HG02759 (cell line): ENCODE measurements around the gene ETV1.

Experiments
- ATAC-seq: cut with Tn5 transposase; IDR thresholded peaks from one replicate; pipeline ENCODE4 v1.9.1; 2021; ENCODE audit warnings: mild to moderate bottlenecking, moderate library complexity; ENCODE audit not compliant: unreplicated experiment

ETV1 gene

GRCh38 chr7:13987395-13987794 lies 2.1 kb downstream of the ETV1 start:
- ATAC-seq: no peak

GRCh38 chr7:13986208-13986607 lies 3.3 kb downstream of the ETV1 start:
- ATAC-seq: no peak

GRCh38 chr7:13984831-13985685 lies 4.4 kb downstream of the ETV1 start:
- no peak for ATAC-seq

GRCh38 chr7:13984061-13984460 lies 5.4 kb downstream of the ETV1 start:
- ATAC-seq: no peak

GRCh38 chr7:13982940-13983677 lies 6.4 kb downstream of the ETV1 start:
- no peak for ATAC-seq

GRCh38 chr7:13981070-13981469 lies 8.4 kb downstream of the ETV1 start:
- ATAC-seq: no peak

- no peak for ATAC-seq
Observed at GRCh38 chr7:13980474-13980873, 9.0 kb downstream of the ETV1 start.

GRCh38 chr7:13979671-13980435 lies 9.6 kb downstream of the ETV1 start:
- no peak for ATAC-seq

- no peak for ATAC-seq
Observed at GRCh38 chr7:13976594-13976993, 12.9 kb downstream of the ETV1 start.

- ATAC-seq: no peak
Observed at GRCh38 chr7:13965077-13965476, 24.4 kb downstream of the ETV1 start.

GRCh38 chr7:13963925-13964324 lies 25.5 kb downstream of the ETV1 start:
- no peak for ATAC-seq

- no peak for ATAC-seq
Observed at GRCh38 chr7:13955494-13955893, 34.0 kb downstream of the ETV1 start.

- no peak for ATAC-seq
Observed at GRCh38 chr7:13953368-13953767, 36.1 kb downstream of the ETV1 start.

GRCh38 chr7:13952921-13953320 lies 36.5 kb downstream of the ETV1 start:
- ATAC-seq: no peak

- ATAC-seq: no peak
Observed at GRCh38 chr7:13949939-13950338, 39.5 kb downstream of the ETV1 start.

- ATAC-seq: no peak
Observed at GRCh38 chr7:13949445-13949844, 40.0 kb downstream of the ETV1 start.

GRCh38 chr7:13948019-13948801 lies 41.3 kb downstream of the ETV1 start:
- ATAC-seq: no peak

GRCh38 chr7:13947535-13947934 lies 41.9 kb downstream of the ETV1 start:
- ATAC-seq: no peak

- no peak for ATAC-seq
Observed at GRCh38 chr7:13946181-13946580, 43.3 kb downstream of the ETV1 start.

- no peak for ATAC-seq
Observed at GRCh38 chr7:13945670-13946069, 43.8 kb downstream of the ETV1 start.

GRCh38 chr7:13933536-13933935 lies 55.9 kb downstream of the ETV1 start:
- ATAC-seq: no peak
